Measurements from ENCODE around the gene MARK2.

MARK2 gene

GRCh38 chr11:63904743-63905142 is 65.8 kb downstream of the MARK2 start:
- Histone ChIP-seq H3K9me3 (no peaks in the 10 kb centered on the region), H3K36me3 (peaks cover 56 to 97% (median 86%) of the 10 kb centered on the region in 3 donors), H3K4me3 (no peak overlapping the region), H3K27me3 (no peaks in the 10 kb centered on the region), H3K4me1 (peaks cover 0 to 37% (median 26%) of the 10 kb centered on the region in 4 donors), H3K27ac (peak overlapping the region; percentile 47 to 70)
- no peak for TF ChIP-seq CTCF (IDR thresholded peaks at IDR 0.05)
- DNase-seq, result no peak
- intact Hi-C loops (cut with DNase I; ENCODE audit: low total_unique reads), result no loop called here

GRCh38 chr11:63905179-63905578 is 66.3 kb downstream of the MARK2 start:
- DNase-seq, result peak; percentile 27 to 69
- peaks cover 51 to 97% (median 82%) of the 10 kb centered on the region in 3 donors for H3K36me3 ChIP-seq
- intact Hi-C loops (cut with DNase I; ENCODE audit: low total_unique reads), result no loop called here
- no peaks in the 10 kb centered on the region for H3K9me3 ChIP-seq
- no peak overlapping the region for H3K4me3 ChIP-seq
- no peak for TF ChIP-seq CTCF (IDR thresholded peaks at IDR 0.05)
- no peaks in the 10 kb centered on the region for H3K27me3 ChIP-seq
- H3K27ac ChIP-seq, result peak overlapping the region; percentile 47 to 70
- peaks cover 0 to 41% (median 31%) of the 10 kb centered on the region in 4 donors for H3K4me1 ChIP-seq

- H3K27ac ChIP-seq, result peak overlapping the region; percentile 47 to 70
- TF ChIP-seq CTCF (IDR thresholded peaks at IDR 0.05), result no peak
- DNase-seq, result no peak
Measured at GRCh38 chr11:63906087-63906486, 67.2 kb downstream of the MARK2 start.

GRCh38 chr11:63906585-63906984 is 67.7 kb downstream of the MARK2 start:
- intact Hi-C loops (cut with DNase I; ENCODE audit: low total_unique reads), result no loop called here
- peaks cover 0 to 55% (median 41%) of the 10 kb centered on the region in 4 donors for H3K4me1 ChIP-seq
- DNase-seq, result no peak
- H3K9me3 ChIP-seq, result no peaks in the 10 kb centered on the region
- no peak overlapping the region for H3K4me3 ChIP-seq
- no peaks in the 10 kb centered on the region for H3K27me3 ChIP-seq
- no peak overlapping the region for H3K27ac ChIP-seq
- peaks cover 40 to 85% (median 68%) of the 10 kb centered on the region in 3 donors for H3K36me3 ChIP-seq
- TF ChIP-seq CTCF (IDR thresholded peaks at IDR 0.05), result no peak

More at GRCh38 chr11:63906087-63906486, 67.2 kb downstream of the MARK2 start:
- H3K9me3 ChIP-seq, result no peaks in the 10 kb centered on the region
- H3K4me1 ChIP-seq, result peaks cover 0 to 50% (median 38%) of the 10 kb centered on the region in 4 donors
- no peaks in the 10 kb centered on the region for H3K27me3 ChIP-seq
- peaks cover 42 to 89% (median 72%) of the 10 kb centered on the region in 3 donors for H3K36me3 ChIP-seq
- intact Hi-C loops (cut with DNase I; ENCODE audit: low total_unique reads), result no loop called here
- H3K4me3 ChIP-seq, result no peak overlapping the region

- no peak for DNase-seq
- Histone ChIP-seq H3K27ac (no peak overlapping the region), H3K9me3 (no peaks in the 10 kb centered on the region), H3K4me1 (peaks cover 0 to 58% (median 41%) of the 10 kb centered on the region in 4 donors), H3K27me3 (no peaks in the 10 kb centered on the region), H3K36me3 (peaks cover 35 to 81% (median 63%) of the 10 kb centered on the region in 3 donors), H3K4me3 (no peak overlapping the region)
- intact Hi-C loops (cut with DNase I; ENCODE audit: low total_unique reads), result no loop called here
- no peak for TF ChIP-seq CTCF (IDR thresholded peaks at IDR 0.05)
Measured at GRCh38 chr11:63907063-63907462, 68.2 kb downstream of the MARK2 start.

Data from tibial artery (tissue), 4 donors.